Measurements from ENCODE around the gene SMKR1. TPM values are rescaled to one million over a fixed set of nuclear protein-coding genes. Genes with fewer than 3 reads are reported as not detected.
"Not testable (repeated sequence)": the region's sequence is repeated elsewhere in the genome, so short reads cannot be mapped to it uniquely, and the experiment has no call there.

SMKR1 gene
- total RNA-seq, 3 donors from 2014 or later, result not detected

GRCh38 chr7:129517931-129518330, 15.6 kb downstream of the SMKR1 start:
- no peak for TF ChIP-seq POLR2AphosphoS5 (IDR thresholded peaks at IDR 0.05)
- TF ChIP-seq, protein P1, sequence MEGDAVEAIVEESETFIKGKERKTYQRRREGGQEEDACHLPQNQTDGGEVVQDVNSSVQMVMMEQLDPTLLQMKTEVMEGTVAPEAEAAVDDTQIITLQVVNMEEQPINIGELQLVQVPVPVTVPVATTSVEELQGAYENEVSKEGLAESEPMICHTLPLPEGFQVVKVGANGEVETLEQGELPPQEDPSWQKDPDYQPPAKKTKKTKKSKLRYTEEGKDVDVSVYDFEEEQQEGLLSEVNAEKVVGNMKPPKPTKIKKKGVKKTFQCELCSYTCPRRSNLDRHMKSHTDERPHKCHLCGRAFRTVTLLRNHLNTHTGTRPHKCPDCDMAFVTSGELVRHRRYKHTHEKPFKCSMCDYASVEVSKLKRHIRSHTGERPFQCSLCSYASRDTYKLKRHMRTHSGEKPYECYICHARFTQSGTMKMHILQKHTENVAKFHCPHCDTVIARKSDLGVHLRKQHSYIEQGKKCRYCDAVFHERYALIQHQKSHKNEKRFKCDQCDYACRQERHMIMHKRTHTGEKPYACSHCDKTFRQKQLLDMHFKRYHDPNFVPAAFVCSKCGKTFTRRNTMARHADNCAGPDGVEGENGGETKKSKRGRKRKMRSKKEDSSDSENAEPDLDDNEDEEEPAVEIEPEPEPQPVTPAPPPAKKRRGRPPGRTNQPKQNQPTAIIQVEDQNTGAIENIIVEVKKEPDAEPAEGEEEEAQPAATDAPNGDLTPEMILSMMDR (IDR thresholded peaks at IDR 0.05), result no peak
- no peak for TF ChIP-seq POLR2A (IDR thresholded peaks at IDR 0.05)
- Histone ChIP-seq H3K27ac (no peak overlapping the region), H3K27me3 (peaks cover 0 to 5% of the 10 kb centered on the region in 2 donors), H3K4me3 (no peak overlapping the region), H3K4me1 (no peaks in the 10 kb centered on the region), H3K9me3 (no peaks in the 10 kb centered on the region), H3K36me3 (no peaks in the 10 kb centered on the region)
- DNase-seq (ENCODE audit: low spot score in 2 of 2), result no peak
- intact Hi-C loops (cut with DNase I; ENCODE audit: low total_unique reads), result no loop called here

- Histone ChIP-seq H3K27ac (no peak overlapping the region), H3K9me3 (no peaks in the 10 kb centered on the region), H3K36me3 (no peaks in the 10 kb centered on the region), H3K27me3 (peaks cover 0 to 5% of the 10 kb centered on the region in 2 donors), H3K4me1 (no peaks in the 10 kb centered on the region), H3K4me3 (no peak overlapping the region)
- no peak for TF ChIP-seq POLR2A (IDR thresholded peaks at IDR 0.05)
- TF ChIP-seq, protein P1 (IDR thresholded peaks at IDR 0.05), result no peak
- TF ChIP-seq POLR2AphosphoS5 (IDR thresholded peaks at IDR 0.05), result no peak
- DNase-seq (ENCODE audit: low spot score in 2 of 2), result no peak
- intact Hi-C loops (cut with DNase I; ENCODE audit: low total_unique reads), result no loop called here
These were observed 17.1 kb downstream of the SMKR1 start for GRCh38 chr7:129519464-129519863.

DNA sequence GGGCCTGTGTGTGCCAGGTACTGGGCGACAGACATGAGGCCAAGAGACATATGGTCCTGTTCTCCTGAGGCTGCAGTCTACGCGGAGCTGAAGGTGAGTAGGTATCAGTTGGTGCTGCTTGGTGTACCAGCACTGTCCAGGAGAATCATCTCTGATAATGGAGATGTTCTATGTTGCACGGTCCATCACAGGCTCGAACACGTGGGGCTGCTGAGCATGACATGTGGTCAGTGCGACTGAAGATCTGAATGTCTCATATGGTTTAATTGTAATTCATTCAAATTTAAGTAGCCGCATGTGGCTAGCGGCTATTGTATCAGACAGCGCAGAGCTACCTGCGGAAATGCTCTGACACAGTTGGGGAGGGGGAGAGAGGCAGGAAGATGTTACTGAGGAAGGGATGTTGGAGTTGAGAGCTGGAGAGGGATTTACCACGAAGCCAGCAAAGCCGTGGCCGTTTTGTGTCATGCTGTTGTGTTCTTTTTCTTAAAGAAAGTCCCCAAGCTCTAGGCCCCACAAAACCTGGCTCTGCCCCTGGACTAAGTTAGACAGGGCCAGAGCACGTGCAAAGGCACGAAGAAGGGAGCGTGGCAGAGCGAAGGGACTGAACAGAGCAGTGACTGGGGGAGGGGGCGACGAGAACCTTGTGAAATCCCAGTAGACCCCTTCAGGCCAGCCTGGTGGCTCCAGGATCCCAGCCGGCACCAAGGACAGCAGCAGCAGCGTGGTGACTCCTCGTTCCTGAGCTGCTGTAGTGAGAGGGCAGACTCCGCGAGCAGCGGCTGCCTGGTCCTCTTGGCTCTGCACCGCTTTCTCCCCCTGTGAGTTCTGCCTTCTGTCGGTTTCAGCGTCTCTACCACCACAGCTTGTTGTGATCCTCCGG, 20.0 kb downstream of the SMKR1 start:
- DNase-seq (ENCODE audit: low spot score in 2 of 2), result no peak
- H3K27ac ChIP-seq, result no peak overlapping the region
- H3K4me3 ChIP-seq, result no peak overlapping the region
- H3K9me3 ChIP-seq, result no peaks in the 10 kb centered on the region
- no peaks in the 10 kb centered on the region for H3K36me3 ChIP-seq
- peaks cover 0 to 5% of the 10 kb centered on the region in 2 donors for H3K27me3 ChIP-seq
- no peaks in the 10 kb centered on the region for H3K4me1 ChIP-seq
- no peak for TF ChIP-seq POLR2A (IDR thresholded peaks at IDR 0.05)
- no peak for TF ChIP-seq POLR2AphosphoS5 (IDR thresholded peaks at IDR 0.05)
- TF ChIP-seq, protein P1 (IDR thresholded peaks at IDR 0.05), result no peak
- intact Hi-C loops (cut with DNase I; ENCODE audit: low total_unique reads), result no loop called here

DNA sequence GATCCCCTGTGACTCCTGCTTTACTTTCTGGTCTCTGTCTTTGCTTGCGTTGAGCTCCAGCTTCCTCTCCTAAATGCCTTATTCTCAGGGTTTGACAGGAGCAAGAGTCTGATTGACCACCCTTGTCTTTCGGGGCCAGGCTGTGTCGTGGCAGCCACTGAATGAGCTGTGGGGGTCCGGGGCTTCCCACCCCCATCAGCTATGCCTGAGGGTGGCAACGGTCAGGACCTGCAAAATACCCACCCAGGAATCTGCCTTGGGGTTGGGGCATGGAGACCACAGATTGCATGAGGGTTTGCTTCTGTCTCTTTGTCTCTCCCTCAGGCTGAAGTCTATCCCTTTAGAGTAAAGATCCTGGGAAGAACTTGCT, 20.6 kb downstream of the SMKR1 start:
- Histone ChIP-seq H3K27ac (no peak overlapping the region), H3K36me3 (no peaks in the 10 kb centered on the region), H3K4me3 (no peak overlapping the region), H3K9me3 (no peaks in the 10 kb centered on the region), H3K27me3 (peaks cover 0 to 5% of the 10 kb centered on the region in 2 donors), H3K4me1 (no peaks in the 10 kb centered on the region)
- intact Hi-C loops (cut with DNase I; ENCODE audit: low total_unique reads), result no loop called here
- TF ChIP-seq, protein P1 (IDR thresholded peaks at IDR 0.05), result no peak
- TF ChIP-seq POLR2A (IDR thresholded peaks at IDR 0.05), result no peak
- no peak for DNase-seq (ENCODE audit: low spot score in 2 of 2)

GRCh38 chr7:129523924-129524323, 21.6 kb downstream of the SMKR1 start:
- Histone ChIP-seq H3K4me1 (no peaks in the 10 kb centered on the region), H3K9me3 (no peaks in the 10 kb centered on the region), H3K4me3 (no peak overlapping the region), H3K27ac (no peak overlapping the region), H3K27me3 (peaks cover 0 to 5% of the 10 kb centered on the region in 2 donors), H3K36me3 (no peaks in the 10 kb centered on the region)
- DNase-seq (ENCODE audit: low spot score in 2 of 2), result no peak
- intact Hi-C loops (cut with DNase I; ENCODE audit: low total_unique reads), result no loop called here
- TF ChIP-seq POLR2A (IDR thresholded peaks at IDR 0.05) (no peak), POLR2AphosphoS5 (IDR thresholded peaks at IDR 0.05) (no peak)
- TF ChIP-seq, protein P1 (IDR thresholded peaks at IDR 0.05), result no peak

GRCh38 chr7:129524405-129524804, 22.1 kb downstream of the SMKR1 start:
- H3K9me3 ChIP-seq; H3K27me3 ChIP-seq; H3K27ac ChIP-seq; intact Hi-C loops (cut with DNase I; ENCODE audit: low total_unique reads); H3K36me3 ChIP-seq; H3K4me1 ChIP-seq; H3K4me3 ChIP-seq; DNase-seq (ENCODE audit: low spot score in 2 of 2): not testable (repeated sequence)
